Keratinocyte (primary cell): Measurements from ENCODE around the gene NRP1.

ENCODE experiments used
- EZH2 ChIP-seq: IDR thresholded peaks from one replicate; pipeline ENCODE4 v1.6.1; 2012; ENCODE audit warnings: inconsistent platforms, mild to moderate bottlenecking, low read length, moderate library complexity
- TF ChIP-seq, protein P1 (sequence below), 3 experiments: IDR thresholded peaks in 1 of 3; conservative IDR thresholded peaks in 1 of 3; optimal IDR thresholded peaks in 1 of 3; 2 replicates in 2 of 3; 3 replicates in 1 of 3; pipeline versions ENCODE3 to v1.5.1; 2011; ENCODE audit warnings: low read length in 3 of 3, mild to moderate bottlenecking in 3 of 3, moderate library complexity in 2 of 3, control low read depth in 1 of 3, inconsistent platforms in 1 of 3; ENCODE audit not compliant: insufficient read depth in 2 of 3; ENCODE audit errors: extremely low read depth in 1 of 3

DNA sequence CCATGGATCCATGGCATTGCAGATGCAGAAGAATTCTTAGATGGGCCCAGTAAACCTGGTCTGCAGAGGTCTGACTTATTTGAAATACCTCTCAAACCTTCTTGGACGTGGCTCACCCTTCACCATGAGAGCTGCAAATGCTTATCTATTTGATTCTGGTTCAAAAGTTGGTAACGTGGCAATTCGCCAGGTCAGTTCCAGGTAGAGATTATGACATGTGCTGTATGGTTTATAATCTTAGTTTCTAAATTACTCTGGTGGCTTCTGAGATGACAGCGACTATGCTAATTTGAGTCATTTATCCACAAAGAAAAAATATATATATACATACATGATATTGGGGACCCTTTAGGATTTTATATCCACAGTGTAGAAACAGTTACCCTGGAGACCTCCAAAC, 68.8 kb downstream of the NRP1 start:
- TF ChIP-seq, protein P1, sequence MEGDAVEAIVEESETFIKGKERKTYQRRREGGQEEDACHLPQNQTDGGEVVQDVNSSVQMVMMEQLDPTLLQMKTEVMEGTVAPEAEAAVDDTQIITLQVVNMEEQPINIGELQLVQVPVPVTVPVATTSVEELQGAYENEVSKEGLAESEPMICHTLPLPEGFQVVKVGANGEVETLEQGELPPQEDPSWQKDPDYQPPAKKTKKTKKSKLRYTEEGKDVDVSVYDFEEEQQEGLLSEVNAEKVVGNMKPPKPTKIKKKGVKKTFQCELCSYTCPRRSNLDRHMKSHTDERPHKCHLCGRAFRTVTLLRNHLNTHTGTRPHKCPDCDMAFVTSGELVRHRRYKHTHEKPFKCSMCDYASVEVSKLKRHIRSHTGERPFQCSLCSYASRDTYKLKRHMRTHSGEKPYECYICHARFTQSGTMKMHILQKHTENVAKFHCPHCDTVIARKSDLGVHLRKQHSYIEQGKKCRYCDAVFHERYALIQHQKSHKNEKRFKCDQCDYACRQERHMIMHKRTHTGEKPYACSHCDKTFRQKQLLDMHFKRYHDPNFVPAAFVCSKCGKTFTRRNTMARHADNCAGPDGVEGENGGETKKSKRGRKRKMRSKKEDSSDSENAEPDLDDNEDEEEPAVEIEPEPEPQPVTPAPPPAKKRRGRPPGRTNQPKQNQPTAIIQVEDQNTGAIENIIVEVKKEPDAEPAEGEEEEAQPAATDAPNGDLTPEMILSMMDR (optimal IDR thresholded peaks at IDR 0.05 in 1 of 3, IDR thresholded peaks at IDR 0.05 in 1 of 3, conservative IDR thresholded peaks at IDR 0.05 in 1 of 3; ENCODE audit: extremely low read depth in 1 of 3, insufficient read depth in 2 of 3, low read length in 3 of 3) = no peak
- TF ChIP-seq EZH2 = no peak
